Mesenchymal stem cell (in vitro differentiated cells and primary cell): ENCODE data around the gene RDM1.
"Not testable (repeated sequence)": the region's sequence is repeated elsewhere in the genome, so short reads cannot be mapped to it uniquely, and the experiment has no call there.

ENCODE experiments used
- DNase-seq: peaks from one replicate; pipeline ENCODE4 v3.0.0-alpha.2; 2013
- H2AFZ ChIP-seq: one replicate; pipeline ENCODE4 v1.6.1; 2013; ENCODE audit warnings: low read depth, mild to moderate bottlenecking, control low read depth, inconsistent platforms, low read length, moderate library complexity
- H2AK5ac ChIP-seq: 2 replicates; pipeline ENCODE4 v1.6.1; 2013; ENCODE audit warnings: low read length, moderate library complexity, mild to moderate bottlenecking, inconsistent platforms; ENCODE audit not compliant: severe bottlenecking
- H2BK120ac ChIP-seq: one replicate; pipeline ENCODE4 v1.6.1; 2013; ENCODE audit warnings: low read depth, mild to moderate bottlenecking, inconsistent platforms, low read length, moderate library complexity
- H2BK12ac ChIP-seq, 2 experiments: one replicate each; pipeline ENCODE4 v1.6.1; 2013; ENCODE audit warnings: inconsistent platforms in 2 of 2, low read length in 2 of 2, mild to moderate bottlenecking in 2 of 2, moderate library complexity in 2 of 2, control low read depth in 1 of 2
- H2BK15ac ChIP-seq: one replicate; pipeline ENCODE4 v1.6.1; 2013; ENCODE audit warnings: mild to moderate bottlenecking, low read depth, inconsistent platforms; ENCODE audit not compliant: poor library complexity, severe bottlenecking
- H2BK5ac ChIP-seq: 2 replicates; pipeline ENCODE4 v1.6.1; 2013; ENCODE audit warnings: low read depth, mild to moderate bottlenecking, low read length, control low read depth, inconsistent platforms; ENCODE audit not compliant: poor library complexity, severe bottlenecking
- H3K14ac ChIP-seq, 2 experiments: one replicate each; pipeline ENCODE4 v1.6.1; 2013; ENCODE audit warnings: inconsistent platforms in 2 of 2, low read length in 2 of 2, control low read depth in 1 of 2, mild to moderate bottlenecking in 1 of 2, moderate library complexity in 1 of 2
- H3K18ac ChIP-seq, 2 experiments: one replicate each; pipeline ENCODE4 v1.6.1; 2013; ENCODE audit warnings: inconsistent platforms in 2 of 2, low read length in 2 of 2, control low read depth in 1 of 2, low read depth in 1 of 2, mild to moderate bottlenecking in 1 of 2
- H3K23ac ChIP-seq, 2 experiments: one replicate each; pipeline ENCODE4 v1.6.1; 2013; ENCODE audit warnings: inconsistent platforms in 2 of 2, low read length in 2 of 2, mild to moderate bottlenecking in 2 of 2, moderate library complexity in 2 of 2, control low read depth in 1 of 2
- H3K27ac ChIP-seq: 2 replicates; pipeline ENCODE4 v1.5.1; 2013; ENCODE audit warnings: mild to moderate bottlenecking, moderate library complexity, low read length, control low read depth, inconsistent platforms; ENCODE audit not compliant: poor library complexity, severe bottlenecking
- H3K27me3 ChIP-seq, 2 experiments: 2 replicates each; pipeline versions ENCODE4 v1.6.1 to v1.7.0; 2013; ENCODE audit warnings: low read length in 2 of 2, mild to moderate bottlenecking in 2 of 2, moderate library complexity in 2 of 2, control low read depth in 1 of 2, inconsistent platforms in 1 of 2; ENCODE audit not compliant: control insufficient read depth in 1 of 2, insufficient read depth in 1 of 2
- H3K36me3 ChIP-seq, 2 experiments: 2 replicates each; pipeline versions ENCODE4 v1.6.1 to v1.7.0; 2013; ENCODE audit warnings: low read length in 2 of 2, control low read depth in 1 of 2, inconsistent platforms in 1 of 2, low read depth in 1 of 2, mild to moderate bottlenecking in 1 of 2; ENCODE audit not compliant: insufficient read depth in 2 of 2, control insufficient read depth in 1 of 2
- H3K4ac ChIP-seq, 2 experiments: one replicate each; pipeline ENCODE4 v1.6.1; 2013; ENCODE audit warnings: inconsistent platforms in 2 of 2, low read length in 2 of 2, mild to moderate bottlenecking in 2 of 2, moderate library complexity in 2 of 2, control low read depth in 1 of 2, low read depth in 1 of 2
- H3K4me1 ChIP-seq: 2 replicates; pipeline ENCODE4 v1.6.1; 2013; ENCODE audit warnings: low read depth, low read length, control low read depth; ENCODE audit not compliant: control insufficient read depth, insufficient read depth
- H3K4me2 ChIP-seq: 2 replicates; pipeline ENCODE4 v1.6.1; 2013; ENCODE audit warnings: low read length, mild to moderate bottlenecking, inconsistent platforms; ENCODE audit not compliant: poor library complexity, severe bottlenecking
- H3K4me3 ChIP-seq, 2 experiments: 2 replicates each; pipeline versions ENCODE4 v1.5.1 to v1.7.0; 2013; ENCODE audit warnings: low read length in 2 of 2, mild to moderate bottlenecking in 2 of 2, control low read depth in 1 of 2, low read depth in 1 of 2; ENCODE audit not compliant: insufficient read depth in 1 of 2
- H3K79me1 ChIP-seq: replicated peaks from 2 replicates; pipeline ENCODE4 v1.6.1; 2013; ENCODE audit warnings: mild to moderate bottlenecking, control low read depth, low read length, inconsistent platforms; ENCODE audit not compliant: poor library complexity, severe bottlenecking
- H3K9ac ChIP-seq: 2 replicates; pipeline ENCODE4 v1.7.0; 2013; ENCODE audit warnings: mild to moderate bottlenecking, low read length, moderate library complexity
- H3K9me3 ChIP-seq: 2 replicates; pipeline ENCODE4 v1.7.0; 2013; ENCODE audit warnings: mild to moderate bottlenecking, low read length; ENCODE audit not compliant: control insufficient read depth
- H4K8ac ChIP-seq: one replicate; pipeline ENCODE4 v1.6.1; 2013; ENCODE audit warnings: inconsistent platforms, mild to moderate bottlenecking, low read length, moderate library complexity
- H4K91ac ChIP-seq: one replicate; pipeline ENCODE4 v1.6.1; 2013; ENCODE audit warnings: mild to moderate bottlenecking, low read length, inconsistent platforms
- WGBS: methylation state at CpG from one replicate; pipeline ENCODE4 v1.1.7; 2013; ENCODE audit warnings: mixed read lengths; 5-methylcytosine and 5-hydroxymethylcytosine counted together

RDM1 gene

DNA sequence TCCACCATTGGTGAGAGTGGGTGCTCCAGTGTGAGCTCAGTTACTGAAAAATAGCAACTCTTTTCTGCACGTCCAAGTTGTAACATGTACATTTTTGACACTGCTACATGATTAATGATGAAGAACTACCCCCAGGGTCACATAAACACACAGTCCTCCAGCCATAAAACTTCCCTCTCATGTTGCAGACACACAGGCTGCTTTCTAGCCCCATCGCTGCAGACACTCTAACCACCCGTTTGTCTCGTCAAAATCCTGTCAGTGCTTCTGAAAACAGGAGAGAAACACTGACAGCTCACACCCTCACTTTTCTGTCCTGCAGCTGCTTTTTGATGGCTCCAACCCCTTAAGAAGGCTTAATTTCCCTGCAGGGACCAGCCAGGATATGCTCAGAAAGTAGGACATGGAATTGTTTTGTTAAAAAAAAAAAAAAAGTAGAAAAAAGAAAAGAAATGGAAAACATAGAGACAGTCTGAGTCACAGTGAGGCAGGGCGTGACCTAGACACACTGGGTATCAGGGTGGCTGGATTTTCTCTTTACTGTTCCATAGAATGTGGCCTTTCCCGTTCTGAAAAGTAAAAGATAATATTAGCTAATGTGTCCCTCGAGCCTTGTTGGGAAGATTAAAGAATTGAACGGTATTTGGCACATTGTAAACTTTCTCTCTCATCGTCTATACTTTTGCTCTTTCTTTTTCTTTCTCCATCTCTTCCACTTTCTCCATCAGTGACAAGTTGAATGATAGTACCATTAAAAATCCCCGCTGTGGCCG is 29.7 kb downstream of the RDM1 start:
- Histone ChIP-seq H3K4me3 (peak overlapping the region in 1 of 2 experiments; percentile 50), H2BK15ac (no peak overlapping the region)
- 34% methylated on average over 11 of the region's 11 CpGs for WGBS

GRCh38 chr17:35900280-35900679 is 30.3 kb downstream of the RDM1 start:
- no peak overlapping the region for H2BK5ac ChIP-seq

More for the DNA sequence above, 29.7 kb downstream of the RDM1 start:
- Histone ChIP-seq H2BK120ac (no peak overlapping the region), H3K27ac (no peak overlapping the region), H4K8ac (no peak overlapping the region), H3K27me3 (no peaks in the 10 kb centered on the region), H3K4me2 (peak overlapping the region; percentile 46), H3K14ac (no peak overlapping the region), H2AK5ac (no peak overlapping the region), H3K79me1 (no peaks in the 10 kb centered on the region), H4K91ac (no peak overlapping the region), H3K4me1 (peaks cover 5% of the 10 kb centered on the region), H3K18ac (peak overlapping the region in 1 of 2 experiments; percentile 23), H3K36me3 (no peaks in the 10 kb centered on the region), H3K4ac (no peak overlapping the region), H3K23ac (no peak overlapping the region), H2AFZ (no peak overlapping the region), H3K9me3 (no peaks in the 10 kb centered on the region), H2BK12ac (no peak overlapping the region), H2BK5ac (no peak overlapping the region), H3K9ac (no peak overlapping the region)
- DNase-seq = peak; percentile 58

GRCh38 chr17:35898283-35899070 is 32.1 kb downstream of the RDM1 start:
- H3K9ac ChIP-seq = no peak overlapping the region
- no peaks in the 10 kb centered on the region for H3K9me3 ChIP-seq
- H2BK15ac ChIP-seq = no peak overlapping the region
- no peak overlapping the region for H2BK120ac ChIP-seq
- no peak overlapping the region for H2BK5ac ChIP-seq
- peak overlapping the region in 1 of 2 experiments; percentile 9 for H2BK12ac ChIP-seq
- DNase-seq = no peak
- peaks cover 5% of the 10 kb centered on the region for H3K4me1 ChIP-seq
- H2AFZ ChIP-seq = no peak overlapping the region
- H3K14ac ChIP-seq = no peak overlapping the region
- H3K4me2 ChIP-seq = no peak overlapping the region
- no peak overlapping the region for H3K18ac ChIP-seq
- H3K36me3 ChIP-seq = no peaks in the 10 kb centered on the region
- H4K8ac ChIP-seq = no peak overlapping the region
- no peaks in the 10 kb centered on the region for H3K27me3 ChIP-seq
- H3K27ac ChIP-seq = no peak overlapping the region
- no peak overlapping the region for H3K23ac ChIP-seq
- no peak overlapping the region for H2AK5ac ChIP-seq
- 89% methylated on average over 6 of the region's 6 CpGs for WGBS
- no peak overlapping the region for H4K91ac ChIP-seq
- H3K79me1 ChIP-seq = no peaks in the 10 kb centered on the region
- no peak overlapping the region for H3K4me3 ChIP-seq
- no peak overlapping the region for H3K4ac ChIP-seq

More at GRCh38 chr17:35900280-35900679, 30.3 kb downstream of the RDM1 start:
- no peaks in the 10 kb centered on the region for H3K9me3 ChIP-seq
- no peak overlapping the region for H3K4ac ChIP-seq
- no peak overlapping the region for H3K23ac ChIP-seq
- DNase-seq = peak; percentile 2
- H3K36me3 ChIP-seq = no peaks in the 10 kb centered on the region
- H3K27me3 ChIP-seq = no peaks in the 10 kb centered on the region
- no peaks in the 10 kb centered on the region for H3K79me1 ChIP-seq
- no peak overlapping the region for H2BK12ac ChIP-seq
- no peak overlapping the region for H2BK120ac ChIP-seq
- H3K4me1 ChIP-seq = peaks cover 5% of the 10 kb centered on the region
- H3K9ac ChIP-seq = no peak overlapping the region
- H2AFZ ChIP-seq = no peak overlapping the region
- no peak overlapping the region for H2AK5ac ChIP-seq
- no peak overlapping the region for H3K14ac ChIP-seq
- H2BK15ac ChIP-seq = no peak overlapping the region
- no peak overlapping the region for H3K27ac ChIP-seq
- H3K4me2 ChIP-seq = no peak overlapping the region
- H4K91ac ChIP-seq = no peak overlapping the region
- H3K18ac ChIP-seq = peak overlapping the region; percentile 23 to 25
- no peak overlapping the region for H3K4me3 ChIP-seq
- 47% methylated on average over 5 of the region's 5 CpGs for WGBS
- peak overlapping the region; percentile 51 for H4K8ac ChIP-seq

GRCh38 chr17:35897772-35898171 is 32.8 kb downstream of the RDM1 start:
- H3K4ac ChIP-seq, H3K9ac ChIP-seq, H2BK12ac ChIP-seq, H3K4me2 ChIP-seq, H3K4me1 ChIP-seq, H2BK15ac ChIP-seq, H2AK5ac ChIP-seq, H3K9me3 ChIP-seq, H3K27me3 ChIP-seq, H3K23ac ChIP-seq, H3K79me1 ChIP-seq, H4K8ac ChIP-seq, H4K91ac ChIP-seq, H3K27ac ChIP-seq, H3K4me3 ChIP-seq, H2BK5ac ChIP-seq, H3K18ac ChIP-seq, DNase-seq, H3K14ac ChIP-seq, H2BK120ac ChIP-seq, H2AFZ ChIP-seq, H3K36me3 ChIP-seq: not testable (repeated sequence)
- WGBS = 100% methylated on average over 3 of the region's 7 CpGs
